Measurements from ENCODE around the gene DDX41. TPM values are rescaled to one million over a fixed set of nuclear protein-coding genes. Genes with fewer than 3 reads are reported as not detected.
"Not testable (repeated sequence)": the region's sequence is repeated elsewhere in the genome, so short reads cannot be mapped to it uniquely, and the experiment has no call there.

The DDX41 gene
- total RNA-seq (100 to 1,000 TPM; 193 to 197 TPM), polyA plus RNA-seq (ENCODE audit: insufficient read depth, low read depth, low replicate concordance) (99.1 TPM)
- long read RNA-seq, donor 1, transcript DDX41-208 (17 exons, 2,607 nt) = major isoform, 6 of 26 reads
- long read RNA-seq, donor 1, partial matches to known transcripts = 17 of 26 reads
- long read RNA-seq, donor 1, other reads (novel, unspliced or antisense) = 0 of 26 reads
- long read RNA-seq, donor 2, partial matches to known transcripts = 13 of 16 reads
- long read RNA-seq, donor 2, other reads (novel, unspliced or antisense) = 0 of 16 reads

DNA sequence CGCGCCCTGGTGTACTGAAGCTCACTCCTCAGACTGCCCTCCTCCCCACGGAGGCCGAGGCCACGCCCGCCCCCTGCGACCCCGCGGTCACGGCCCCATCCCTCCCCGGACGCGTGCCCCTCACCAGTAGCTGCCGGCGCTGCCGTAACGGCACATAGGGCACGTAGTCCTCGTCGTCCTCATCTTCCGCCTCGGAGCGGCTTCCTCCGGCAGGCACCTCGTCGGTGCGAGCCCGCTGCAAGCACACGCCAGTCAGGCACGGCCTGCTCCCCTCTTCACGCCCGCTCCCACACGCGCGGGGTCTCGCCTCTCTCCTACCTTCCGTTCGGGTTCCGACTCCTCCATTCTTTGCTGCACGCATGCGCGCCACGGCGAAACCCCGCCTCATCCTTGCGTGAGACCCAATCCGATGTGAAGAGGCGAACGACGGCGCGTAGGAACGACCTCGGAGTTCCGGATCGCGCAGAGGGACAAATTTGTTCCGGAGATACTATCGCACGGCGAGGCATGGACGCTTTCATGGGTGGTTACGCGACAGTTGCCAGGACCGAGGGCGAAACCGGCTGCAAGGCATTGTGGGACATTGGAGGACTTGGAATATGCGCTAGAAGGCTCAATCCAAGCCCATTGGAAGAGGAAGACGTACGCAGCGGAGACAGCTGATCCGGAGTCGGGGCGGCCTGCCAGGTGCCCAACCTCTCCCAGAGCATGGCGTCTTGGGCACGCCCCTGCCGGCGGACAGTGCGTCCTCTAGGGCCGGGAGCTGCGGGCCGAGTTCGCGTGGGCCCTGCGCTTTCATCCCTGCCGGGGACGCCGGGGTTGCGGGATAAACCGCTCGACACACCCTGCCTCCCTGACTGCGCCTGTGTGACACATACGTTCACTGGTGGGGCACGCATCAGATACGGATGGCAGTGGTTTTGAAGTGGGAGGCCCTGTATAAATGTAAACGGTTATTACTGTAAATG is at the start of gene DDX41:
Gene DDX41, minus strand, starts transcription at position 361 of the 968 bp plus-strand sequence. Its CDS starts 16 bp downstream, at position 345.
- TF ChIP-seq CTCF (IDR thresholded peaks at IDR 0.05) (peak in 2 of 3 experiments; percentile 6 to 30), POLR2A (IDR thresholded peaks at IDR 0.05) (no peak)
- intact Hi-C loops (cut with DNase I; ENCODE audit: low total_unique reads) = no loop called here
- Histone ChIP-seq H3K27me3 (no peaks in the 10 kb centered on the region), H3K36me3 (ENCODE audit: low read depth, missing control alignments) (no peaks in the 10 kb centered on the region), H3K4me3 (peak within 1 kb of the TSS; percentile 80 to 96), H3K27ac (peak within 1 kb of the TSS; percentile 28 to 86), H3K4me1 (peaks cover 9% of the 10 kb centered on the region), H3K9me3 (no peaks in the 10 kb centered on the region)
- peak; percentile 97 for DNase-seq
- WGBS, 2 donors = 1% methylated on average over 56 to 92 of the region's 96 CpGs

DNA sequence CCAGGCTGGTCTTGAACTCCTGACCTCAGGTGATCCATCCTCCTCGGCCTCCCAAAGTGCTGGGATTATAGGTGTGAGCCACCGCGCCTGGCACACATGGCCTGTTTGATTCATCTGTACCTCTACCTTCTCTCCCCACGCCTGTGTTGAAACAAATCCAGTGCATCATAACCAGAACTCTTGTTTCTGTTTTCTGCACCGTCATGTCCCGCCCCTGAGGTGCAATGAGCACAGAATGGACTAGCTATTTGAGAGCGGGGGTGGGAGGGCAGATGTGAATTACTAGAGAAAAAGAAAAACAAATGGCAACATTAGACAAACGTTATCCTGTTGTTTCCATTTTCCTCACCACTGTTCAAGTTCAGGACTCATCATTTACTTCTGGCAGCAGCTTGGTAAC is 48.3 kb upstream of the DDX41 start:
- TF ChIP-seq POLR2A (IDR thresholded peaks at IDR 0.05) (no peak), CTCF (IDR thresholded peaks at IDR 0.05) (no peak)
- Histone ChIP-seq H3K36me3 (ENCODE audit: low read depth, missing control alignments) (no peaks in the 10 kb centered on the region), H3K4me3 (no peak overlapping the region), H3K27me3 (no peaks in the 10 kb centered on the region), H3K27ac (peak overlapping the region in 1 of 2 donors; percentile 14), H3K9me3 (no peaks in the 10 kb centered on the region), H3K4me1 (peaks cover 3% of the 10 kb centered on the region)
- intact Hi-C loops (cut with DNase I; ENCODE audit: low total_unique reads) = no loop called here
- 53 to 62% methylated on average over 8 of the region's 8 CpGs for WGBS, 2 donors
- DNase-seq = peak; percentile 83

- H3K36me3 ChIP-seq (ENCODE audit: low read depth, missing control alignments); H3K4me3 ChIP-seq; H3K27ac ChIP-seq; H3K9me3 ChIP-seq; intact Hi-C loops (cut with DNase I; ENCODE audit: low total_unique reads); H3K27me3 ChIP-seq; DNase-seq: not testable (repeated sequence)
- 48 to 55% methylated on average over 8 of the region's 8 CpGs for WGBS, 2 donors
- H3K4me1 ChIP-seq = peaks cover 14% of the 10 kb centered on the region
Observed at GRCh38 chr5:177559446-177559941, 42.7 kb upstream of the DDX41 start.

DNA sequence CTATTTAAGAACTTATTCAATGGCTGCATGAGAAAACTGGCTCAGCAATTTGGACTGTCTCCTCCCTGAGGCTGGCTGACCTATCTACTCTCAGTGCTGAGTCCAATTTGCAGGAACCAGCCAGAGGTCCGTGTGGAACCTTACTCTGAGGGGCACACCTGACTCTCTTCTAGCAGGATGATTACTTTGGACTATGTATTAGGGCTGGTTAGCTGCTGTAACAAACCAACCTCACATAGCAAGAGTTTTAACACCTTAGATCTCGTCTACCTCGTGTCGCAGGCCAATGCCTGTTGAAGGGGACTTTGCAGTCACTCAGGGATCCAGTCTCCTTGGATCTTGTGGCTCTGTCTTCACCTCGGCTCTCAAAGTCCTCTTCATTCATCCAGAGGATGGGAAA is 41.0 kb upstream of the DDX41 start:
- Histone ChIP-seq H3K4me3 (no peak overlapping the region), H3K4me1 (peaks cover 17% of the 10 kb centered on the region), H3K27ac (no peak overlapping the region), H3K36me3 (ENCODE audit: low read depth, missing control alignments) (no peaks in the 10 kb centered on the region), H3K9me3 (no peaks in the 10 kb centered on the region), H3K27me3 (no peaks in the 10 kb centered on the region)
- 81 to 84% methylated on average over 5 of the region's 5 CpGs for WGBS, 2 donors
- TF ChIP-seq POLR2A (IDR thresholded peaks at IDR 0.05) (no peak), CTCF (IDR thresholded peaks at IDR 0.05) (no peak)
- intact Hi-C loops (cut with DNase I; ENCODE audit: low total_unique reads) = no loop called here
- no peak for DNase-seq

- no peak overlapping the region for H3K27ac ChIP-seq
- no peak for DNase-seq
- 63 to 72% methylated on average over 4 of the region's 4 CpGs for WGBS, 2 donors
- no peak overlapping the region for H3K4me3 ChIP-seq
- intact Hi-C loops (cut with DNase I; ENCODE audit: low total_unique reads) = no loop called here
- no peaks in the 10 kb centered on the region for H3K36me3 ChIP-seq (ENCODE audit: low read depth, missing control alignments)
- TF ChIP-seq POLR2A (IDR thresholded peaks at IDR 0.05) = no peak
- TF ChIP-seq CTCF (IDR thresholded peaks at IDR 0.05) = no peak
- no peaks in the 10 kb centered on the region for H3K9me3 ChIP-seq
- no peaks in the 10 kb centered on the region for H3K27me3 ChIP-seq
- peaks cover 19% of the 10 kb centered on the region for H3K4me1 ChIP-seq
Observed at GRCh38 chr5:177557041-177557647, 40.4 kb upstream of the DDX41 start.

Data from testis (tissue), 5 donors.